Chondrocyte (in vitro differentiated cells): ENCODE measurements around the gene SARS2. TPM values are rescaled to one million over a fixed set of nuclear protein-coding genes. Genes with fewer than 3 reads are reported as not detected.
A peak's percentile ranks its signal among the peaks of the same experiment; 100 is the strongest.

Experiments used
- DNase-seq: peaks from one replicate; pipeline ENCODE4 v3.0.0; 2021; ENCODE audit warnings: mixed read lengths, low spot score
- H3K27ac Mint-ChIP-seq: one replicate; pipeline ENCODE4 v1.8.0; 2021; ENCODE audit warnings: mild to moderate bottlenecking, moderate library complexity, mixed read lengths; ENCODE audit not compliant: unreplicated experiment
- H3K27me3 Mint-ChIP-seq: 2 replicates; pipeline ENCODE4 v1.8.0; 2021; ENCODE audit warnings: low read depth, mixed read lengths
- H3K36me3 Mint-ChIP-seq: 2 replicates; pipeline ENCODE4 v1.8.0; 2021; ENCODE audit warnings: low read depth, mixed read lengths
- H3K4me1 Mint-ChIP-seq: 2 replicates; pipeline ENCODE4 v1.8.0; 2021; ENCODE audit warnings: low read depth, mild to moderate bottlenecking, mixed read lengths
- H3K4me3 Mint-ChIP-seq: one replicate; pipeline ENCODE4 v1.8.0; 2021; ENCODE audit warnings: mild to moderate bottlenecking, moderate library complexity, mixed read lengths; ENCODE audit not compliant: unreplicated experiment
- H3K9me3 Mint-ChIP-seq: 2 replicates; pipeline ENCODE4 v1.8.0; 2021; ENCODE audit warnings: low read depth, mixed read lengths
- total RNA-seq: library from RNA; stranded (reverse); gene quantifications from 3 replicates; pipeline ENCODE4 v1.2.1, GENCODE V29; 2021
- TF ChIP-seq, protein P1 (sequence below): fragments of 200-600 bp; sonication (generic); IDR thresholded peaks from 2 replicates; pipeline ENCODE4 v1.5.0; 2021; ENCODE audit warnings: antibody characterized with exemption, mild to moderate bottlenecking, moderate library complexity

Gene SARS2
- total RNA-seq, 1 donor from 2014 or later: 15.6 TPM

DNA sequence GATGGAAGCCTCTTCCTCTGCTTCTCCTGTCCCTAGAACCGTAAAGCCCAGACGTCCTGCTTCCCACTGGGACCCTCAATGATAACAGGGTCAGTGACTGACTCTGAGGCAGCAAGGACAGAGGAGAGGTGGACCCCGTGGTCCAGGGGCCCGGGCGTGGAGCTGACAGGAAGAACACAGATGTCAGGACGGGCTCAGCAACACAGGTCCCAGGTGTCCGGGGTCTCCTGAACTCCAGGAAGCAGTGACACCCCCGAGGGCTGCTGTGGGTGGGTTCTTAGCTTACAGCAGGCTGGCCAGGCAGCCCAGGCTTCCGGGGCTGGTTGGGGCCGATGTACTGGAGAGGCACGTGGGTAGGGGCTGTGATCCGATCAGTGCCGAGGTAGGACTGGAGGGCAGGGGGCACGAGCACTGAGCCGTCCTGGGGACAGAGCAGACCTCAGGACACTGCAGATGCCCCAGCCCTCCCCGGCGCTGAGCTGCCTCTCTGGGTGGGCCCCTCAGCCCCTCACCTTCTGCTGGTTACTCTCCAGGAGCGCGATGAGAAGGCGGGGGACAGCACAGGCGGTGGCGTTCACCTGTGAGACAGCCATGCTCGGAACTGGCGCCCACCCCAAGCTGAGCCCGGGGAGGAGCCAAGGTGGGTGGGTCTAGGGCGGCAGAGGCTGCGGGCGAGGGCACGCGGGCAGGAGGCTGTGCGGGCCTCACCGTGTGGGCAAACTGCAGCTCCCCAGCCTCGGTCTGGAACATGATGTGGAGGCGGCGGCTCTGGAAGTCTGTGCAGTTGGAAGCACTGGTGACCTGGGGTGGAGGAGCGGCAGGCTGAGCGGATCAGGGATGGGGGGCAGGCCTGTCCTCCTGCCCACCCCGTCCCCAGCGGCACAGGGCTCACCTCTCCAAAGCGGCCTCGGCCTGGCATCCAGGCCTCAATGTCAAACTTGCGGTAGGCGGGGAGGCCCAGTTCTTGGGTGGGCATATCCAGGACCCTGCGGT, 14.9 kb downstream of the SARS2 start:
- Mint-ChIP-seq H3K27me3 (no peaks in the 10 kb centered on the region), H3K4me3 (no peak overlapping the region), H3K36me3 (no peaks in the 10 kb centered on the region), H3K4me1 (no peaks in the 10 kb centered on the region), H3K27ac (no peak overlapping the region), H3K9me3 (no peaks in the 10 kb centered on the region)
- TF ChIP-seq, protein P1, sequence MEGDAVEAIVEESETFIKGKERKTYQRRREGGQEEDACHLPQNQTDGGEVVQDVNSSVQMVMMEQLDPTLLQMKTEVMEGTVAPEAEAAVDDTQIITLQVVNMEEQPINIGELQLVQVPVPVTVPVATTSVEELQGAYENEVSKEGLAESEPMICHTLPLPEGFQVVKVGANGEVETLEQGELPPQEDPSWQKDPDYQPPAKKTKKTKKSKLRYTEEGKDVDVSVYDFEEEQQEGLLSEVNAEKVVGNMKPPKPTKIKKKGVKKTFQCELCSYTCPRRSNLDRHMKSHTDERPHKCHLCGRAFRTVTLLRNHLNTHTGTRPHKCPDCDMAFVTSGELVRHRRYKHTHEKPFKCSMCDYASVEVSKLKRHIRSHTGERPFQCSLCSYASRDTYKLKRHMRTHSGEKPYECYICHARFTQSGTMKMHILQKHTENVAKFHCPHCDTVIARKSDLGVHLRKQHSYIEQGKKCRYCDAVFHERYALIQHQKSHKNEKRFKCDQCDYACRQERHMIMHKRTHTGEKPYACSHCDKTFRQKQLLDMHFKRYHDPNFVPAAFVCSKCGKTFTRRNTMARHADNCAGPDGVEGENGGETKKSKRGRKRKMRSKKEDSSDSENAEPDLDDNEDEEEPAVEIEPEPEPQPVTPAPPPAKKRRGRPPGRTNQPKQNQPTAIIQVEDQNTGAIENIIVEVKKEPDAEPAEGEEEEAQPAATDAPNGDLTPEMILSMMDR: no peak
- peak; percentile 80 for DNase-seq

DNA sequence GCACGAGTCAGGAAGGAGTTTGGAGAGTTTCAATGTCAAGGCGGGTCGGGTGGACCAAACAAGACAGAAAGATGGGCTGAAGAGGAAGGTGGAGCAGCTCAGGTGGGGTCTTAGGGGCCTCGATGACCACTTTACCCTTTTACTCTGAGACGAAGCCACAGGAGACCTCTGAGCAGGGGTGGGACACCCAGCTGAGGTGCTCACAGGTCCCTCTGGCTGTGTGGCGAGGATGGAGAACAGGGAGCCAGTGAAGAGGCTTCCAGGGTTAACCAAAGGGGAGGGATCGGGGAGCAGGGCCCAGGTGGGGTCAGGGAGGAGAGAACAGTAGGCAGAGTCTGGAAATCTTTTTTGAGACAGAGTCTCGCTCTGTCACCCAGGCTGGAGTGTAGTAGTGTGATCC, 16.6 kb downstream of the SARS2 start:
- H3K36me3 Mint-ChIP-seq: peaks cover 1% of the 10 kb centered on the region
- H3K4me3 Mint-ChIP-seq: no peak overlapping the region
- H3K27me3 Mint-ChIP-seq: no peaks in the 10 kb centered on the region
- no peak overlapping the region for H3K27ac Mint-ChIP-seq
- DNase-seq: peak; percentile 65
- H3K4me1 Mint-ChIP-seq: no peaks in the 10 kb centered on the region
- H3K9me3 Mint-ChIP-seq: no peaks in the 10 kb centered on the region
- TF ChIP-seq, protein P1: no peak

DNA sequence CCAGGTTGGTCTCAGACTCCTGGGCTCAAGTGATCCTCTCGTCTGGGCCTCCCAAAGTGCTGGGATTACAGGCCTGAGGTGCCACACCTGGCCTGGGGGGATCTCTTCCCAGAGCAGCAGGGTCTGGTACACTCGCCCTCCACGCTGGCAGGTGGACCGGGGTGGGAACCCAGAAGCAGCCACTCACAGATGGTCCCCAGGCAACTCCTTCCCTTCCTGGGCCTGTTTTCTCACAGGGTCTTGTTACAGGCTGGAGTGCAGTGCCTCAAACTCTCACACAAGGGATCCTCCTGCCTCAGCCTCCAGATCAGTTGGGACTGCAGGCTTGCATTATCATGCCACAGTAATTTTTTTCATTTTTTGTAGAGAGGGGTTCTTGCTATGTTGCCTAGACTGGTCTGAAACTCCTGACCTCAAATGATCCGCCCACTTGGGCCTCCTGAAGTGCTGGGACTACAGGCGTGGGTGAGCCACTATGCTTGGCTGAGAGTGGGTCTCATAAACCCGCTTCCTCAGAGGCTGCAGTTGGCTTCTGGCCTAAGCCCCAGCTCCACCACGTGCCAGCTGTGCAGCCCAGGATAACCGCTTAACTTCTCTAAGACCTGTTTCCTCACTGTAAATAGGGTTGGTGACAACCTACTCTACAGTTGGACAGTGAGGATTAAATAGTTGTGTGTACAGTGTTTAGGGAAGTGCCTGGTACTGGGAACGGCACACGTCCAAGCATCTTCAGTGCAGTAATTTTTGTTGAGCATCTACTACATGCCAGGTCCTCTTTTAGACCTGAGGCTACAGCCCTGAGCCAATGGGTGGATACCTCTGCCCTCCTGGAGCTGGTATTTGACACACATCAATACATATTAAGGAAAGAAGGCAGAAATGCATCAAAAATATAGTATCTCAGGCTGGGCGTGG, 17.7 kb downstream of the SARS2 start:
- DNase-seq: no peak
- no peaks in the 10 kb centered on the region for H3K27me3 Mint-ChIP-seq
- H3K27ac Mint-ChIP-seq: no peak overlapping the region
- TF ChIP-seq, protein P1: no peak
- no peak overlapping the region for H3K4me3 Mint-ChIP-seq
- H3K9me3 Mint-ChIP-seq: no peaks in the 10 kb centered on the region
- H3K36me3 Mint-ChIP-seq: peaks cover 2% of the 10 kb centered on the region
- H3K4me1 Mint-ChIP-seq: no peaks in the 10 kb centered on the region

DNA sequence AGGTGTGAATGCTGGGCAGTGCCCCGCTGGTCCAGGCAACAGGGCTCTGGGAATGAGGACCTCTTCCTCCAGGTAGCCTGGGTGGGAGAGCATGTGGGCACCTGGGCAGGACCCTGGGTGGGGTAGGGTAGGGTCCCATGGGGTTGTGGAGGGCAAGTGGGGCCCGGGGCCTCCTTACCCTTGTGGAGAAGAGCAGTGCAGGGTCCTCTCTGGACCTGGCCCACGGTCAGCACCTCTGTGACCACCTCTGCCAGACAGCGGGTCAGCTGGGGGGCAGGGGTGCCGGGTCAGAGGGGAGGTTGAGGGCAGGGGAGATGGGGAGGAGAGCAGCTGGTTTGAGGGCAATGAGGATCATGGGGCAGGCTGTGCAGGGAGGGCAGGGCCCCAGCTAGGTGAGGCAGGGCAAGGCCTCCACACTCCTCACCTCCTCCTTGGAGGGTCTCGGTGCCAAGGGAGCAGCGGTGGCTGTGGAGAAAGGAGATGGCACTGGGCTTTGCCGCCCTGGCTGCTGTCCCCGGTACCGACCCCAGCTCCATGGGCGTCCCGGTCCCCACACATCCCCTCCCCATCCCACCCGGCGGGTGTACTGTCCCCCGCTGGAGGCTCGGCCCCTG, 19.1 kb downstream of the SARS2 start:
- no peak for DNase-seq
- H3K4me3 Mint-ChIP-seq: no peak overlapping the region
- no peaks in the 10 kb centered on the region for H3K9me3 Mint-ChIP-seq
- no peaks in the 10 kb centered on the region for H3K4me1 Mint-ChIP-seq
- no peaks in the 10 kb centered on the region for H3K27me3 Mint-ChIP-seq
- TF ChIP-seq, protein P1: no peak
- H3K36me3 Mint-ChIP-seq: peaks cover 9% of the 10 kb centered on the region
- no peak overlapping the region for H3K27ac Mint-ChIP-seq

DNA sequence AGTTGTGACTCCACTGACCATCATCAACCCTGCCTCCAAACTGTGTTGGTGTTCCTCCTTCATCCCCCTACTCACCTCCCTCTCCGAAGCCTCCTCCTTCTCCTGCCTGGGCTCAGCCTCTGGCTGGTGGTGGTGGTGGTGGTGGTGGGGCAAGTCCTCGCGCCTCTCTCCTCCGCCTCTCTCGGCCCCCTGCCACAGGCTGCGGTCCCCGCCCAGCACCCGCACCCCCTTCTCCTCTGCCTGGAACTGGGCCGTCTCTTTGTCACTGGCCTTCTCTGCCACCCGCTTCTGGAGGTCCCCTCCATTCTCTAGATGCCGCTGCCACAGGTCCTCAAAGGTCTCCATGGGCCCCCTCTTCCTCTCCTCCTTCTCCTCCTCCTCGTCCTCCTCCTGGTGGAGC, 20.1 kb downstream of the SARS2 start:
- no peaks in the 10 kb centered on the region for H3K27me3 Mint-ChIP-seq

More for the DNA sequence above, 20.1 kb downstream of the SARS2 start:
- peaks cover 9% of the 10 kb centered on the region for H3K36me3 Mint-ChIP-seq
- no peaks in the 10 kb centered on the region for H3K9me3 Mint-ChIP-seq
- no peaks in the 10 kb centered on the region for H3K4me1 Mint-ChIP-seq
- no peak overlapping the region for H3K27ac Mint-ChIP-seq
- no peak overlapping the region for H3K4me3 Mint-ChIP-seq
- DNase-seq: no peak
- TF ChIP-seq, protein P1: no peak
